ENCODE data around the gene DNALI1. TPM values are rescaled to one million over a fixed set of nuclear protein-coding genes. Genes with fewer than 3 reads are reported as not detected.
"Not testable (repeated sequence)": the region's sequence is repeated elsewhere in the genome, so short reads cannot be mapped to it uniquely, and the experiment has no call there.

DNALI1 gene
- total and polyA plus RNA-seq, 4 donors: 17.8 to 48.5 (median 26.0) TPM

DNA sequence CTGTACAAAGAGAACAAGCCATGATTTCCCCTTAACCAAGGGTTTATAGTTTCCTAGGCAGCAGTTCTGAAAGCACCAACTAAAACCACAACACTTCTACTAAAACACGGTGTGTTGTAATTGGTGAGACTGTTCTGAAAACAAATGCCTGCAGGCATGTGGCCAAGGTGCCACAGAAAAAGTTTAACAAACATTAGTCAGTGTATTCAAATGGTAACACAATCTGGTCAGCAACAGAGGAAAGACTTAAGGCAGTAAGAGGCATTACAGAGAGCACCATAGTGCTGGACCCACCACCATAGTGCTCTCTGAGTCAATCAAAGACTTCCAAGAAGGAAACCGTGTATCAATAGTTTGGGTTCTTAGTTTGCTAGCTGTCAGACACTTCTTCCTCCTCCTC lies 19.4 kb upstream of the DNALI1 start:
- WGBS, 2 donors: 73 to 83% methylated on average over 2 of the region's 2 CpGs
- Histone ChIP-seq H3K27ac (ENCODE audit: low read depth in 1 of 2, low read length in 1 of 2) (no peak overlapping the region), H3K9ac (ENCODE audit: insufficient read depth in 1 of 2, low read length in 2 of 2) (no peak overlapping the region), H3K9me3 (ENCODE audit: control insufficient read depth in 4 of 4, insufficient read depth in 3 of 4, low read length in 3 of 4) (no peaks in the 10 kb centered on the region), H3K27me3 (ENCODE audit: control insufficient read depth in 3 of 3, insufficient read depth in 3 of 3, low read length in 2 of 3) (no peaks in the 10 kb centered on the region), H3K36me3 (ENCODE audit: control insufficient read depth in 4 of 4, insufficient read depth in 4 of 4, low read length in 4 of 4) (peaks cover 16 to 37% (median 30%) of the 10 kb centered on the region in 4 donors), H3K4me3 (no peak overlapping the region), H3K4me1 (ENCODE audit: control insufficient read depth in 5 of 5, insufficient read depth in 5 of 5, low read length in 5 of 5) (peaks cover 0 to 6% (median 0%) of the 10 kb centered on the region in 5 donors)
- DNase-seq (no peak), ATAC-seq (ENCODE audit: insufficient read depth, low FRiP score) (no peak)
- TF ChIP-seq, protein P1, sequence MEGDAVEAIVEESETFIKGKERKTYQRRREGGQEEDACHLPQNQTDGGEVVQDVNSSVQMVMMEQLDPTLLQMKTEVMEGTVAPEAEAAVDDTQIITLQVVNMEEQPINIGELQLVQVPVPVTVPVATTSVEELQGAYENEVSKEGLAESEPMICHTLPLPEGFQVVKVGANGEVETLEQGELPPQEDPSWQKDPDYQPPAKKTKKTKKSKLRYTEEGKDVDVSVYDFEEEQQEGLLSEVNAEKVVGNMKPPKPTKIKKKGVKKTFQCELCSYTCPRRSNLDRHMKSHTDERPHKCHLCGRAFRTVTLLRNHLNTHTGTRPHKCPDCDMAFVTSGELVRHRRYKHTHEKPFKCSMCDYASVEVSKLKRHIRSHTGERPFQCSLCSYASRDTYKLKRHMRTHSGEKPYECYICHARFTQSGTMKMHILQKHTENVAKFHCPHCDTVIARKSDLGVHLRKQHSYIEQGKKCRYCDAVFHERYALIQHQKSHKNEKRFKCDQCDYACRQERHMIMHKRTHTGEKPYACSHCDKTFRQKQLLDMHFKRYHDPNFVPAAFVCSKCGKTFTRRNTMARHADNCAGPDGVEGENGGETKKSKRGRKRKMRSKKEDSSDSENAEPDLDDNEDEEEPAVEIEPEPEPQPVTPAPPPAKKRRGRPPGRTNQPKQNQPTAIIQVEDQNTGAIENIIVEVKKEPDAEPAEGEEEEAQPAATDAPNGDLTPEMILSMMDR (IDR thresholded peaks at IDR 0.05; ENCODE audit: control extremely low read depth, extremely low read depth): no peak

DNA sequence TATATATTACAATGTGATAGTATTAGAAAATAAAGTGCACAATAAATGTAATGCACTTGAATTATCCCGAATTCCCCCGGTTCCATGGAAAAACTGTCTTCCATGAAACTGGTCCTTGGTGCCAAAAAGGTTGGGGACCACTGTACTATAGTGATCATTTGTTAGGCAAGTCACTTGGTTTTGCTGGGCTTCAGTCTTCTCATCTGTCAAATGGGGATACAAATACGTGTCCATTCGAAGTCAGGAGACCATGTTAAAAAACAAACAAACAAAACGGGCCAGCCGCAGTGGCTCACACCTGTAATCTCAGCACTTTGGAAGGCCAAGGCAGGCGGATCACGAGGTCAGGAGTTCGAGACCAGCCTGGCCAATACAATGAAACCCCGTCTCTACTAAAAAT lies 17.6 kb upstream of the DNALI1 start:
- peaks cover 16 to 37% (median 31%) of the 10 kb centered on the region in 4 donors for H3K36me3 ChIP-seq (ENCODE audit: control insufficient read depth in 4 of 4, insufficient read depth in 4 of 4, low read length in 4 of 4)
- H3K9me3 ChIP-seq (ENCODE audit: control insufficient read depth in 4 of 4, insufficient read depth in 3 of 4, low read length in 3 of 4); H3K4me1 ChIP-seq (ENCODE audit: control insufficient read depth in 5 of 5, insufficient read depth in 5 of 5, low read length in 5 of 5); H3K27me3 ChIP-seq (ENCODE audit: control insufficient read depth in 3 of 3, insufficient read depth in 3 of 3, low read length in 2 of 3); H3K27ac ChIP-seq (ENCODE audit: low read depth in 1 of 2, low read length in 1 of 2); DNase-seq; H3K4me3 ChIP-seq; H3K9ac ChIP-seq (ENCODE audit: insufficient read depth in 1 of 2, low read length in 2 of 2); ATAC-seq (ENCODE audit: insufficient read depth, low FRiP score): not testable (repeated sequence)
- WGBS, 2 donors: 93 to 97% methylated on average over 10 of the region's 10 CpGs

- Histone ChIP-seq H3K9me3 (ENCODE audit: control insufficient read depth in 4 of 4, insufficient read depth in 3 of 4, low read length in 3 of 4) (no peaks in the 10 kb centered on the region), H3K9ac (ENCODE audit: insufficient read depth in 1 of 2, low read length in 2 of 2) (no peak overlapping the region), H3K36me3 (ENCODE audit: control insufficient read depth in 4 of 4, insufficient read depth in 4 of 4, low read length in 4 of 4) (peaks cover 21 to 46% (median 35%) of the 10 kb centered on the region in 4 donors), H3K27ac (ENCODE audit: low read depth in 1 of 2, low read length in 1 of 2) (no peak overlapping the region), H3K27me3 (ENCODE audit: control insufficient read depth in 3 of 3, insufficient read depth in 3 of 3, low read length in 2 of 3) (no peaks in the 10 kb centered on the region), H3K4me3 (no peak overlapping the region), H3K4me1 (ENCODE audit: control insufficient read depth in 5 of 5, insufficient read depth in 5 of 5, low read length in 5 of 5) (no peaks in the 10 kb centered on the region)
- no peak for ATAC-seq (ENCODE audit: insufficient read depth, low FRiP score)
- WGBS, 2 donors: 97% methylated on average over 30 of the region's 30 CpGs
- TF ChIP-seq, protein P1 (IDR thresholded peaks at IDR 0.05; ENCODE audit: control extremely low read depth, extremely low read depth): no peak
- no peak for DNase-seq
Measured at GRCh38 chr1:37540036-37540785, 16.5 kb upstream of the DNALI1 start.

DNA sequence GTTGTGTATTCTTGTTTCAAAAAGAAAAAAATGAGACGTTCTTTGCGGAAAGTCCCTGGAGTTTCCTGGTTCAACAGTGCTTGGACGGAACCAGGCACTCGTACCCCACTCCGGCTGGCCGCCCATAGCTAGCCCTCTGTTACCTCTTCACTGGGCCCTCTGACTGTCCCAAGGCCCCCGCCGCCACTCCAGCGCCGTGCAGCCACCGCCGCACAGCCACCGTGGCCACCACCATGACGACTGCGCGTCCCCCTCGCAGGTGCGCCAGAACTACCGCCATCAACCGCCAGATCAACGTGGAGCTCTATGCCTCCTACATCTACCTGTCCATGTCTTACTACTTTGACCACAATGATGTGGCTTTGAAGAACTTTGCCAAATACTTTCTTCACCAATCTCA lies 12.2 kb upstream of the DNALI1 start:
- 97 to 98% methylated on average over 21 of the region's 21 CpGs for WGBS, 2 donors
- no peak for DNase-seq
- peaks cover 16 to 40% (median 25%) of the 10 kb centered on the region in 4 donors for H3K36me3 ChIP-seq (ENCODE audit: control insufficient read depth in 4 of 4, insufficient read depth in 4 of 4, low read length in 4 of 4)
- ATAC-seq (ENCODE audit: insufficient read depth, low FRiP score): no peak
- H3K27me3 ChIP-seq (ENCODE audit: control insufficient read depth in 3 of 3, insufficient read depth in 3 of 3, low read length in 2 of 3): no peaks in the 10 kb centered on the region
- H3K4me3 ChIP-seq: no peak overlapping the region
- TF ChIP-seq, protein P1 (IDR thresholded peaks at IDR 0.05; ENCODE audit: control extremely low read depth, extremely low read depth): no peak
- no peak overlapping the region for H3K9ac ChIP-seq (ENCODE audit: insufficient read depth in 1 of 2, low read length in 2 of 2)
- H3K9me3 ChIP-seq (ENCODE audit: control insufficient read depth in 4 of 4, insufficient read depth in 3 of 4, low read length in 3 of 4): no peaks in the 10 kb centered on the region
- H3K4me1 ChIP-seq (ENCODE audit: control insufficient read depth in 5 of 5, insufficient read depth in 5 of 5, low read length in 5 of 5): no peaks in the 10 kb centered on the region
- H3K27ac ChIP-seq (ENCODE audit: low read depth in 1 of 2, low read length in 1 of 2): no peak overlapping the region

Measured in lung (tissue), 12 donors.